ENCODE measurements around the gene AMER2. TPM values are rescaled to one million over a fixed set of nuclear protein-coding genes. Genes with fewer than 3 reads are reported as not detected.

Gene AMER2
- total and polyA plus RNA-seq, 2 experiments from 2014 or later: 0.31 to 0.76 TPM

DNA sequence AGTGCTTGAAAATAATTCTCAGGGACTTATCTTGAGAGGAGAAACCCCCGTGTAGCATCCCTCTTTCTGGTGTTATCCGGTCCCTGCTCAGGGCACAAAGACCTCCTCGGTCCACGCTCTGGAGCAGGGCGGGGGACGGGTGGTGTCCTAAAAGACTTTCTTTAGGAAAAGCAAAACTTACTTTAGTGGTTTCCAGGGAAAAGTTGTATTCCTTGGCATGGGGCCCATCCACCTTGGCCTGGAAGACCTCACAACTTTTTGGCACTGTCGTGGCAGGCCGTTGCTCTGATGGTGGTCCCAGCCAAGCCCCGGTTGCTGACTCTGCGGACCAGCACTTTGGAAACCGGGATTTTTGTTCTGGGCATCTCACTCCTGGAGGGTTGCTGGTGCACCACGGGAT, 2.7 kb downstream of the AMER2 start (continued):
- TF ChIP-seq, protein P1, sequence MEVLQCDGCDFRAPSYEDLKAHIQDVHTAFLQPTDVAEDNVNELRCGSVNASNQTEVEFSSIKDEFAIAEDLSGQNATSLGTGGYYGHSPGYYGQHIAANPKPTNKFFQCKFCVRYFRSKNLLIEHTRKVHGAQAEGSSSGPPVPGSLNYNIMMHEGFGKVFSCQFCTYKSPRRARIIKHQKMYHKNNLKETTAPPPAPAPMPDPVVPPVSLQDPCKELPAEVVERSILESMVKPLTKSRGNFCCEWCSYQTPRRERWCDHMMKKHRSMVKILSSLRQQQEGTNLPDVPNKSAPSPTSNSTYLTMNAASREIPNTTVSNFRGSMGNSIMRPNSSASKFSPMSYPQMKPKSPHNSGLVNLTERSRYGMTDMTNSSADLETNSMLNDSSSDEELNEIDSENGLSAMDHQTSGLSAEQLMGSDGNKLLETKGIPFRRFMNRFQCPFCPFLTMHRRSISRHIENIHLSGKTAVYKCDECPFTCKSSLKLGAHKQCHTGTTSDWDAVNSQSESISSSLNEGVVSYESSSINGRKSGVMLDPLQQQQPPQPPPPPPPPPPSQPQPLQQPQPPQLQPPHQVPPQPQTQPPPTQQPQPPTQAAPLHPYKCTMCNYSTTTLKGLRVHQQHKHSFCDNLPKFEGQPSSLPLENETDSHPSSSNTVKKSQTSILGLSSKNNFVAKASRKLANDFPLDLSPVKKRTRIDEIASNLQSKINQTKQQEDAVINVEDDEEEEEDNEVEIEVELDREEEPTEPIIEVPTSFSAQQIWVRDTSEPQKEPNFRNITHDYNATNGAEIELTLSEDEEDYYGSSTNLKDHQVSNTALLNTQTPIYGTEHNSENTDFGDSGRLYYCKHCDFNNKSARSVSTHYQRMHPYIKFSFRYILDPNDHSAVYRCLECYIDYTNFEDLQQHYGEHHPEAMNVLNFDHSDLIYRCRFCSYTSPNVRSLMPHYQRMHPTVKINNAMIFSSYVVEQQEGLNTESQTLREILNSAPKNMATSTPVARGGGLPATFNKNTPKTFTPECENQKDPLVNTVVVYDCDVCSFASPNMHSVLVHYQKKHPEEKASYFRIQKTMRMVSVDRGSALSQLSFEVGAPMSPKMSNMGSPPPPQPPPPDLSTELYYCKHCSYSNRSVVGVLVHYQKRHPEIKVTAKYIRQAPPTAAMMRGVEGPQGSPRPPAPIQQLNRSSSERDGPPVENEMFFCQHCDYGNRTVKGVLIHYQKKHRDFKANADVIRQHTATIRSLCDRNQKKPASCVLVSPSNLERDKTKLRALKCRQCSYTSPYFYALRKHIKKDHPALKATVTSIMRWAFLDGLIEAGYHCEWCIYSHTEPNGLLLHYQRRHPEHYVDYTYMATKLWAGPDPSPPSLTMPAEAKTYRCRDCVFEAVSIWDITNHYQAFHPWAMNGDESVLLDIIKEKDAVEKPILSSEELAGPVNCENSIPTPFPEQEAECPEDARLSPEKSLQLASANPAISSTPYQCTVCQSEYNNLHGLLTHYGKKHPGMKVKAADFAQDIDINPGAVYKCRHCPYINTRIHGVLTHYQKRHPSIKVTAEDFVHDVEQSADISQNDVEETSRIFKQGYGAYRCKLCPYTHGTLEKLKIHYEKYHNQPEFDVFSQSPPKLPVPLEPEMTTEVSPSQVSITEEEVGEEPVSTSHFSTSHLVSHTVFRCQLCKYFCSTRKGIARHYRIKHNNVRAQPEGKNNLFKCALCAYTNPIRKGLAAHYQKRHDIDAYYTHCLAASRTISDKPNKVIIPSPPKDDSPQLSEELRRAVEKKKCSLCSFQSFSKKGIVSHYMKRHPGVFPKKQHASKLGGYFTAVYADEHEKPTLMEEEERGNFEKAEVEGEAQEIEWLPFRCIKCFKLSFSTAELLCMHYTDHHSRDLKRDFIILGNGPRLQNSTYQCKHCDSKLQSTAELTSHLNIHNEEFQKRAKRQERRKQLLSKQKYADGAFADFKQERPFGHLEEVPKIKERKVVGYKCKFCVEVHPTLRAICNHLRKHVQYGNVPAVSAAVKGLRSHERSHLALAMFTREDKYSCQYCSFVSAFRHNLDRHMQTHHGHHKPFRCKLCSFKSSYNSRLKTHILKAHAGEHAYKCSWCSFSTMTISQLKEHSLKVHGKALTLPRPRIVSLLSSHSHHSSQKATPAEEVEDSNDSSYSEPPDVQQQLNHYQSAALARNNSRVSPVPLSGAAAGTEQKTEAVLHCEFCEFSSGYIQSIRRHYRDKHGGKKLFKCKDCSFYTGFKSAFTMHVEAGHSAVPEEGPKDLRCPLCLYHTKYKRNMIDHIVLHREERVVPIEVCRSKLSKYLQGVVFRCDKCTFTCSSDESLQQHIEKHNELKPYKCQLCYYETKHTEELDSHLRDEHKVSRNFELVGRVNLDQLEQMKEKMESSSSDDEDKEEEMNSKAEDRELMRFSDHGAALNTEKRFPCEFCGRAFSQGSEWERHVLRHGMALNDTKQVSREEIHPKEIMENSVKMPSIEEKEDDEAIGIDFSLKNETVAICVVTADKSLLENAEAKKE (CRISPR knock-in tag; IDR thresholded peaks at IDR 0.05): no peak
- TF ChIP-seq ETS1 (IDR thresholded peaks at IDR 0.05): no peak
- no peak for TF ChIP-seq CTCF (conservative IDR thresholded peaks at IDR 0.05; ENCODE audit: low read depth in 2 of 2)
- TF ChIP-seq NANOG (IDR thresholded peaks at IDR 0.05; ENCODE audit: borderline replicate concordance): no peak
- TF ChIP-seq POLR2AphosphoS5 (IDR thresholded peaks at IDR 0.05; ENCODE audit: low read depth): no peak
- no peak for TF ChIP-seq JUNB (IDR thresholded peaks at IDR 0.05; ENCODE audit: unreplicated experiment)
- no peak for TF ChIP-seq STAT1 (IDR thresholded peaks at IDR 0.05; ENCODE audit: unreplicated experiment)

DNA sequence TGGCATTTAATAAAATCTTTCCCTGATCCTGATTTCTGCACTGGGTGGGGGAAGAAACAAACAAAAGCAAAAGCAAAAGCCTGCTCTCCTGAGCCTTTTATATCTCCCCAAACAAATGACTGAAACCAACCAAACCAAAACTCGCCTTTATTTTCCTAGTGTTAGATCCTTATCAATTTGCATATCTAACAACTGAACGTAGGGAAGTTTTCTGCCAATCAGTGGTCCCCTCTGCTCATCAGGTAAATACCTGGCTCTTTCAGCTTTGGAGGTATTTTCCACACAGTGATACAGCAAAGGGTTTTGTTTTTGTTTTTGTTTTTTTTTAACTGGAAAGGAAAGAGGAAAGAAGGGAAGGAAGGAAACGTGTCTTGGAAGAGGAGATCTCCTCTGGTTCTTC, 3.3 kb downstream of the AMER2 start:
- H3K27ac Mint-ChIP-seq: no peak overlapping the region
- DNase-seq (ENCODE audit: low spot score) (no peak), ATAC-seq (no peak)
- no peaks in the 10 kb centered on the region for H4K20me1 ChIP-seq (replicated peaks; ENCODE audit: insufficient read depth)
- H2AFZ ChIP-seq: no peak overlapping the region
- H3K4me3 Mint-ChIP-seq: no peak overlapping the region
- no peak overlapping the region for H3K27ac ChIP-seq (ENCODE audit: low read depth)
- peaks cover 9% of the 10 kb centered on the region; the same call in 1 of the 3 replicates for H3K9me3 Mint-ChIP-seq
- peaks cover 34% of the 10 kb centered on the region for H3K4me1 ChIP-seq (ENCODE audit: insufficient read depth)
- H3K27me3 ChIP-seq (ENCODE audit: insufficient read depth): peaks cover 51% of the 10 kb centered on the region
- no peak overlapping the region for H3K4me3 ChIP-seq
- H3K36me3 Mint-ChIP-seq (ENCODE audit: low read depth): no peaks in the 10 kb centered on the region; the same call in 2 of the 3 replicates
- no peaks in the 10 kb centered on the region for H3K79me2 ChIP-seq (replicated peaks; ENCODE audit: insufficient read depth)
- H3F3A ChIP-seq (replicated peaks; ENCODE audit: low read depth): no peaks in the 10 kb centered on the region
- H3K36me3 ChIP-seq (ENCODE audit: insufficient read depth): no peaks in the 10 kb centered on the region; the same call in 1 of the 2 replicates
- no peak overlapping the region for H3K4me2 ChIP-seq
- H3K4me1 Mint-ChIP-seq: peaks cover 30% of the 10 kb centered on the region
- no peaks in the 10 kb centered on the region for H3K9me2 ChIP-seq (ENCODE audit: insufficient read depth)
- peaks cover 44% of the 10 kb centered on the region for H3K27me3 Mint-ChIP-seq (ENCODE audit: insufficient read depth, low read depth, poor library complexity)
- no peak for TF ChIP-seq REST (IDR thresholded peaks at IDR 0.05; ENCODE audit: unreplicated experiment)
- TF ChIP-seq STAT1 (IDR thresholded peaks at IDR 0.05; ENCODE audit: unreplicated experiment): no peak
- TF ChIP-seq ZNF331 (CRISPR knock-in tag; IDR thresholded peaks at IDR 0.05; ENCODE audit: low read depth): no peak
- TF ChIP-seq EZH2phosphoT487 (IDR thresholded peaks at IDR 0.05; ENCODE audit: unreplicated experiment): no peak
- no peak for TF ChIP-seq JUNB (IDR thresholded peaks at IDR 0.05; ENCODE audit: unreplicated experiment)
- TF ChIP-seq CTCF (conservative IDR thresholded peaks at IDR 0.05; ENCODE audit: low read depth in 2 of 2): no peak

All from GM23338 (cell line).